ENCODE results near the gene HLA-F.

HLA-F gene

GRCh38 chr6:29746846-29747687 lies 23.8 kb downstream of the HLA-F start:
- Histone ChIP-seq H3K9me3 (ENCODE audit: insufficient read depth, low read depth, low read length) (no peaks in the 10 kb centered on the region), H3K79me2 (ENCODE audit: insufficient read depth, low read length) (no peaks in the 10 kb centered on the region), H3K4me3 (ENCODE audit: low read length, poor library complexity, severe bottlenecking) (no peak overlapping the region), H3K4me2 (ENCODE audit: low read depth, low read length, poor library complexity, severe bottlenecking) (no peak overlapping the region), H3K36me3 (ENCODE audit: insufficient read depth, low read length) (no peaks in the 10 kb centered on the region), H3K9ac (ENCODE audit: low read depth, low read length, poor library complexity, severe bottlenecking) (no peak overlapping the region), H4K20me1 (ENCODE audit: insufficient read depth, low read length, poor library complexity, severe bottlenecking) (no peaks in the 10 kb centered on the region), H2AFZ (ENCODE audit: low read length) (no peak overlapping the region), H3K9me2 (replicated peaks; ENCODE audit: low read depth, low read length) (no peaks in the 10 kb centered on the region), H3K4me1 (ENCODE audit: insufficient read depth, low read length, poor library complexity, severe bottlenecking) (peaks cover 9% of the 10 kb centered on the region), H3F3A (ENCODE audit: low read depth) (no peaks in the 10 kb centered on the region), H3K27me3 (ENCODE audit: insufficient read depth, low read length, poor library complexity, severe bottlenecking) (peaks cover 10% of the 10 kb centered on the region)
- TF ChIP-seq CTCF (conservative IDR thresholded peaks at IDR 0.05; ENCODE audit: low read length) (no peak), EZH2phosphoT487 (IDR thresholded peaks at IDR 0.05; ENCODE audit: borderline replicate concordance) (no peak)

- no peaks in the 10 kb centered on the region for H3K9me3 ChIP-seq (ENCODE audit: insufficient read depth, low read depth, low read length)
- H3K9ac ChIP-seq (ENCODE audit: low read depth, low read length, poor library complexity, severe bottlenecking), result peak overlapping the region; percentile 53
- H3K27me3 ChIP-seq (ENCODE audit: insufficient read depth, low read length, poor library complexity, severe bottlenecking), result peaks cover 10% of the 10 kb centered on the region
- no peaks in the 10 kb centered on the region for H3K36me3 ChIP-seq (ENCODE audit: insufficient read depth, low read length)
- H3K79me2 ChIP-seq (ENCODE audit: insufficient read depth, low read length), result no peaks in the 10 kb centered on the region
- peaks cover 9% of the 10 kb centered on the region for H3K4me1 ChIP-seq (ENCODE audit: insufficient read depth, low read length, poor library complexity, severe bottlenecking)
- no peaks in the 10 kb centered on the region for H3F3A ChIP-seq (ENCODE audit: low read depth)
- peak overlapping the region; percentile 86 for H3K4me2 ChIP-seq (ENCODE audit: low read depth, low read length, poor library complexity, severe bottlenecking)
- H3K4me3 ChIP-seq (ENCODE audit: low read length, poor library complexity, severe bottlenecking), result peak overlapping the region; percentile 73
- no peak overlapping the region for H2AFZ ChIP-seq (ENCODE audit: low read length)
- no peaks in the 10 kb centered on the region for H3K9me2 ChIP-seq (replicated peaks; ENCODE audit: low read depth, low read length)
- TF ChIP-seq CTCF (conservative IDR thresholded peaks at IDR 0.05; ENCODE audit: low read length), result no peak
- no peak for TF ChIP-seq EZH2phosphoT487 (IDR thresholded peaks at IDR 0.05; ENCODE audit: borderline replicate concordance)
- H4K20me1 ChIP-seq (ENCODE audit: insufficient read depth, low read length, poor library complexity, severe bottlenecking), result no peaks in the 10 kb centered on the region
Measured at GRCh38 chr6:29747688-29748250, 24.5 kb downstream of the HLA-F start.

GRCh38 chr6:29748391-29749307 lies 25.4 kb downstream of the HLA-F start:
- Histone ChIP-seq H3K4me1 (ENCODE audit: insufficient read depth, low read length, poor library complexity, severe bottlenecking) (peaks cover 9% of the 10 kb centered on the region), H3K9me2 (replicated peaks; ENCODE audit: low read depth, low read length) (no peaks in the 10 kb centered on the region), H3K9me3 (ENCODE audit: insufficient read depth, low read depth, low read length) (no peaks in the 10 kb centered on the region), H3F3A (ENCODE audit: low read depth) (no peaks in the 10 kb centered on the region), H3K9ac (ENCODE audit: low read depth, low read length, poor library complexity, severe bottlenecking) (peak overlapping the region; percentile 53), H3K4me3 (ENCODE audit: low read length, poor library complexity, severe bottlenecking) (peak overlapping the region; percentile 73), H4K20me1 (ENCODE audit: insufficient read depth, low read length, poor library complexity, severe bottlenecking) (no peaks in the 10 kb centered on the region), H3K79me2 (ENCODE audit: insufficient read depth, low read length) (no peaks in the 10 kb centered on the region), H3K4me2 (ENCODE audit: low read depth, low read length, poor library complexity, severe bottlenecking) (peak overlapping the region; percentile 86), H3K36me3 (ENCODE audit: insufficient read depth, low read length) (no peaks in the 10 kb centered on the region), H2AFZ (ENCODE audit: low read length) (peak overlapping the region; percentile 92), H3K27me3 (ENCODE audit: insufficient read depth, low read length, poor library complexity, severe bottlenecking) (peaks cover 10% of the 10 kb centered on the region)
- TF ChIP-seq EZH2phosphoT487 (IDR thresholded peaks at IDR 0.05; ENCODE audit: borderline replicate concordance) (no peak), CTCF (conservative IDR thresholded peaks at IDR 0.05; ENCODE audit: low read length) (no peak)

Measured in Loucy (cell line).